Activated CD8-positive, alpha-beta memory T cell treated with anti-CD3 and anti-CD28 coated beads for 1 hour (primary cell): ENCODE measurements around the gene FNDC10.
"Not testable (repeated sequence)": the region's sequence is repeated elsewhere in the genome, so short reads cannot be mapped to it uniquely, and the experiment has no call there.

Experiments
- DNase-seq, 2 donors: peaks; one replicate each; pipeline ENCODE4 v3.0.0-alpha.2; 2020; ENCODE audit warnings: low read depth in 1 of 2; ENCODE audit errors: extremely low read depth in 1 of 2

Gene FNDC10

GRCh38 chr1:1567891-1568291, 32.0 kb downstream of the FNDC10 start:
- DNase-seq = no peak

GRCh38 chr1:1567152-1567875, 32.6 kb downstream of the FNDC10 start:
- no peak for DNase-seq

- DNase-seq = no peak
These were observed 34.6 kb downstream of the FNDC10 start for GRCh38 chr1:1565340-1565739.

- DNase-seq = no peak
These were observed 35.7 kb downstream of the FNDC10 start for GRCh38 chr1:1564268-1564667.

- DNase-seq = no peak
These were observed 36.2 kb downstream of the FNDC10 start for GRCh38 chr1:1563688-1564087.

- no peak for DNase-seq
These were observed 37.3 kb downstream of the FNDC10 start for GRCh38 chr1:1562556-1563195.

GRCh38 chr1:1561801-1562470, 38.0 kb downstream of the FNDC10 start:
- DNase-seq = no peak

- DNase-seq = no peak
These were observed 39.8 kb downstream of the FNDC10 start for GRCh38 chr1:1560178-1560577.

- no peak for DNase-seq
These were observed 40.9 kb downstream of the FNDC10 start for GRCh38 chr1:1559066-1559465.

GRCh38 chr1:1558591-1558990, 41.3 kb downstream of the FNDC10 start:
- DNase-seq = no peak

GRCh38 chr1:1557688-1558087, 42.2 kb downstream of the FNDC10 start:
- DNase-seq = not testable (repeated sequence)

GRCh38 chr1:1556961-1557360, 43.0 kb downstream of the FNDC10 start:
- DNase-seq = not testable (repeated sequence)

GRCh38 chr1:1556505-1556904, 43.4 kb downstream of the FNDC10 start:
- no peak for DNase-seq

GRCh38 chr1:1554926-1555915, 44.7 kb downstream of the FNDC10 start:
- DNase-seq = no peak

GRCh38 chr1:1554550-1554925, 45.4 kb downstream of the FNDC10 start:
- DNase-seq = no peak

GRCh38 chr1:1553821-1554494, 46.0 kb downstream of the FNDC10 start:
- no peak for DNase-seq

- DNase-seq = no peak
These were observed 47.7 kb downstream of the FNDC10 start for GRCh38 chr1:1552263-1552639.

GRCh38 chr1:1551524-1552262, 48.2 kb downstream of the FNDC10 start:
- DNase-seq = no peak

- no peak for DNase-seq
These were observed 49.1 kb downstream of the FNDC10 start for GRCh38 chr1:1550591-1551432.
